ENCODE data around the gene ZNF414. TPM values are rescaled to one million over a fixed set of nuclear protein-coding genes. Genes with fewer than 3 reads are reported as not detected.

Gene ZNF414
- total and polyA plus RNA-seq, 7 donors = 3.6 to 31.0 (median 17.1) TPM

DNA sequence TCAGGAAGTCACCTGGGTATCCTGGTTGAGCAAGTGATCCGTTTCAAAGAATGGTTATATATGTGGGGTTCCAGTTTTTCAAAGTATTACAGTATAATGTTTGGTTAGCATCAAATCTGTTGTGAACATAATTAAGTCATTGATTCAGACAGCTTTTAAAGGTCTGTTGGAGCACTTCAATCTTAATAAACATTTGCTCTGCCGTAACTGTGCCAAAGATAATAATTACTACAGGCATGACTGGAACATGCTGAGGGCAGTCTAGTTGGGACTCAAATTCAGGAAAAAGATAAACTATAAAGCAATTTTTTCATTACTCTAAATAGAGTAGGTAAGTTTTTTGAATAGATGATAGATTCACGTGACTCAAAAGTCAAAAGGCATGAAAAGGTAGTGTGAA, 45.8 kb downstream of the ZNF414 start:
- DNase-seq = no peak
- no peaks in the 10 kb centered on the region for H3K9me3 ChIP-seq
- H3K36me3 ChIP-seq = peaks cover 27 to 99% (median 82%) of the 10 kb centered on the region in 4 donors
- 87 to 88% methylated on average over 3 of the region's 3 CpGs for WGBS, 2 donors
- H3K4me3 ChIP-seq = no peak overlapping the region
- no peak overlapping the region for H3K27ac ChIP-seq
- H3K4me1 ChIP-seq = peaks cover 0 to 4% (median 2%) of the 10 kb centered on the region in 4 donors
- no peaks in the 10 kb centered on the region for H3K27me3 ChIP-seq
- TF ChIP-seq CTCF (IDR thresholded peaks at IDR 0.05) (no peak), EP300 (IDR thresholded peaks at IDR 0.05) (no peak), POLR2A (IDR thresholded peaks at IDR 0.05) (no peak), POLR2AphosphoS5 (IDR thresholded peaks at IDR 0.05) (no peak)
- intact Hi-C loops (cut with DNase I) = no loop called here

DNA sequence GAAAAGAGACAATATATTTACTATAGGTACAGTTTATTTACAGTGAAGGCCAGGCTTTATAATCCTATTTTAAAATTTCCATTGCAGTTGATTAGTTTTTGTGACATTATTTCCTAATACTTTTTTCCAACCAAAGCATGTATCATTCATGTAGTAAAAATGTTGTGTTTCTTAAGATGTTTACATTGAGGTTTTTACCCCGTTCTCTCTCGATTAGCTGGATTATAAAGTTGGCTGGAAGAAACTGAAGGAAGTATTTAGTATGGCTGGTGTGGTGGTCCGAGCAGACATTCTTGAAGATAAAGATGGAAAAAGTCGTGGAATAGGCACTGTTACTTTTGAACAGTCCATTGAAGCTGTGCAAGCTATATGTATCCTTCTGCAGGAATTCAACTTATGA, 47.9 kb downstream of the ZNF414 start:
- TF ChIP-seq POLR2A (IDR thresholded peaks at IDR 0.05) (no peak), CTCF (IDR thresholded peaks at IDR 0.05) (no peak), EP300 (IDR thresholded peaks at IDR 0.05) (no peak)
- no peak overlapping the region for H3K4me3 ChIP-seq
- no peaks in the 10 kb centered on the region for H3K27me3 ChIP-seq
- no peaks in the 10 kb centered on the region for H3K9me3 ChIP-seq
- peaks cover 17 to 78% (median 70%) of the 10 kb centered on the region in 4 donors for H3K36me3 ChIP-seq
- no peak overlapping the region for H3K27ac ChIP-seq
- intact Hi-C loops (cut with DNase I) = no loop called here
- peaks cover 0 to 23% (median 18%) of the 10 kb centered on the region in 4 donors for H3K4me1 ChIP-seq
- 83 to 85% methylated on average over 4 of the region's 4 CpGs for WGBS, 2 donors
- DNase-seq = no peak

DNA sequence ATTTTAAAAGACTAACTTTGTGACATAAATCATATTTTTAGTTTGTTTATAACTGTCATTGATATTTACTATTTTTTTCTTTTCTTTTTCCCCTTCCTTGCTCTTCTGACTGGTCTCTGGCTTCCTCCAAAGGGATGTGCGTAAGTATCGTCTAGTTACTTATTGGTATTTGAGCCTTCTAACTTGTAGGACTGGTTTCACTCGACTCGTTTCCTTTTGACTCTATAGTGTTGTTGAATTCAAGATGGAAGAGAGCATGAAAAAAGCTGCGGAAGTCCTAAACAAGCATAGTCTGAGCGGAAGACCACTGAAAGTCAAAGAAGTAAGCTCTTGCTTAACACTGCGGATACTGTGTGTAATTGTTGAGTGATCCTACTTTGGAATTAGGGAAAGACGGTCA, 50.6 kb downstream of the ZNF414 start:
- Histone ChIP-seq H3K4me3 (no peak overlapping the region), H3K27me3 (no peaks in the 10 kb centered on the region), H3K27ac (no peak overlapping the region), H3K9me3 (no peaks in the 10 kb centered on the region), H3K4me1 (peaks cover 0 to 50% (median 43%) of the 10 kb centered on the region in 4 donors), H3K36me3 (peaks cover 0 to 52% (median 45%) of the 10 kb centered on the region in 4 donors)
- TF ChIP-seq CTCF (IDR thresholded peaks at IDR 0.05) = no peak
- no peak for TF ChIP-seq POLR2AphosphoS5 (IDR thresholded peaks at IDR 0.05)
- no peak for TF ChIP-seq EP300 (IDR thresholded peaks at IDR 0.05)
- no peak for TF ChIP-seq POLR2A (IDR thresholded peaks at IDR 0.05)
- intact Hi-C loops (cut with DNase I) = no loop called here
- DNase-seq = no peak
- WGBS, 2 donors = 87 to 88% methylated on average over 8 of the region's 8 CpGs

- no peak overlapping the region for H3K27ac ChIP-seq
- intact Hi-C loops (cut with DNase I) = no loop called here
Measured at GRCh38 chr19:8462571-8462970, 51.4 kb downstream of the ZNF414 start.

More at GRCh38 chr19:8462571-8462970, 51.4 kb downstream of the ZNF414 start:
- WGBS, 2 donors = 85 to 88% methylated on average over 5 of the region's 5 CpGs
- H3K4me3 ChIP-seq = no peak overlapping the region
- no peak for TF ChIP-seq CTCF (IDR thresholded peaks at IDR 0.05)
- TF ChIP-seq POLR2A (IDR thresholded peaks at IDR 0.05) = no peak
- no peak for TF ChIP-seq EP300 (IDR thresholded peaks at IDR 0.05)
- TF ChIP-seq POLR2AphosphoS5 (IDR thresholded peaks at IDR 0.05) = no peak
- H3K4me1 ChIP-seq = peaks cover 0 to 58% (median 51%) of the 10 kb centered on the region in 4 donors
- peaks cover 0 to 44% (median 39%) of the 10 kb centered on the region in 4 donors for H3K36me3 ChIP-seq
- H3K27me3 ChIP-seq = no peaks in the 10 kb centered on the region
- H3K9me3 ChIP-seq = no peaks in the 10 kb centered on the region
- no peak for DNase-seq
